RWPE2 (cell line): ENCODE measurements around the gene PRKACB.

Experiments
- ATAC-seq: fragments of 200-7000 bp; cut with Tn5 transposase; 3 replicates; pipeline ENCODE4 v1.9.1; 2021; ENCODE audit warnings: low read depth
- DNase-seq: peaks from one replicate; pipeline ENCODE4 v3.0.0-alpha.2; 2020; ENCODE audit warnings: low spot score
- H3K27ac ChIP-seq: fragments of 450-650 bp; 2 replicates; pipeline ENCODE4 v1.5.1; 2017; ENCODE audit warnings: mild to moderate bottlenecking; ENCODE audit not compliant: poor library complexity, severe bottlenecking
- H3K27me3 ChIP-seq: fragments of 250-450 bp; sonication (Bioruptor Pico); 2 replicates; pipeline ENCODE4 v1.5.1; 2021; ENCODE audit warnings: mild to moderate bottlenecking, moderate library complexity; ENCODE audit not compliant: insufficient read depth, poor library complexity, severe bottlenecking
- H3K36me3 ChIP-seq: fragments of 250-450 bp; sonication (Bioruptor Pico); 2 replicates; pipeline ENCODE4 v1.5.1; 2020; ENCODE audit warnings: low read depth, mild to moderate bottlenecking, moderate library complexity
- H3K4me1 ChIP-seq: fragments of 250-450 bp; sonication (Bioruptor Pico); 2 replicates; pipeline ENCODE4 v1.5.1; 2021; ENCODE audit warnings: mild to moderate bottlenecking, moderate library complexity; ENCODE audit not compliant: insufficient read depth, poor library complexity, severe bottlenecking
- H3K4me3 ChIP-seq: fragments of 250-450 bp; sonication (Bioruptor Pico); 2 replicates; pipeline ENCODE4 v1.5.1; 2021; ENCODE audit warnings: mild to moderate bottlenecking, moderate library complexity; ENCODE audit not compliant: severe bottlenecking
- H3K9me3 ChIP-seq: fragments of 250-450 bp; sonication (Bioruptor Pico); 2 replicates; pipeline ENCODE4 v1.5.1; 2021; ENCODE audit warnings: mild to moderate bottlenecking, moderate library complexity; ENCODE audit not compliant: severe bottlenecking
- CTCF ChIP-seq: fragments of 450-650 bp; IDR thresholded peaks from one replicate; pipeline ENCODE4 v1.5.1; 2017; ENCODE audit warnings: mild to moderate bottlenecking, moderate library complexity; ENCODE audit not compliant: poor library complexity, severe bottlenecking

The PRKACB gene

DNA sequence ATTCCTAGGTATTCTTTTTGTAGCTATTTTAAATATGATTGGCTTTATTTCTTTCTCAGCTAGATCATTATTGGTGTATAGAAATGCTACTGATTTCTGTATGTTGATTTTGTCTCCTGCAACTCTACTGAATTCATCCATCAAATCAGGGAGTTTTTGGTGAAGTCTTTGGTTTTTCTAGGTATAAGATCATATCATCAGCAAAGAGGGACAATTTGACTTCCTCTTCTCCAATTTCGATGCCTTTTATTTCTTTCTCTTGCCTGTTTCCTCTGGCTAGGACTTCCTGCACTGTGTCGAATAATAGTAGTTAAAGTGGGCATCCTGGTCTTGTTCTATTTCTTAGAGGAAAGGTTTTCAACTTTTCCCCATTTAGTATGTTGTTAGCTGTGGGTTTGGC, 27.5 kb upstream of the PRKACB start:
- ATAC-seq: no peak
- H3K36me3 ChIP-seq: no peaks in the 10 kb centered on the region
- no peak for TF ChIP-seq CTCF

GRCh38 chr1:84117868-84118267, 26.2 kb upstream of the PRKACB start:
- Histone ChIP-seq H3K27me3 (no peaks in the 10 kb centered on the region), H3K36me3 (no peaks in the 10 kb centered on the region), H3K9me3 (peaks cover 1% of the 10 kb centered on the region), H3K27ac (no peak overlapping the region), H3K4me3 (no peak overlapping the region), H3K4me1 (no peaks in the 10 kb centered on the region)
- no peak for TF ChIP-seq CTCF
- ATAC-seq (no peak), DNase-seq (no peak)

More for the DNA sequence above, 27.5 kb upstream of the PRKACB start:
- no peaks in the 10 kb centered on the region for H3K4me1 ChIP-seq
- no peak for DNase-seq
- peaks cover 1% of the 10 kb centered on the region for H3K9me3 ChIP-seq
- H3K27me3 ChIP-seq: no peaks in the 10 kb centered on the region
- no peak overlapping the region for H3K27ac ChIP-seq
- no peak overlapping the region for H3K4me3 ChIP-seq

DNA sequence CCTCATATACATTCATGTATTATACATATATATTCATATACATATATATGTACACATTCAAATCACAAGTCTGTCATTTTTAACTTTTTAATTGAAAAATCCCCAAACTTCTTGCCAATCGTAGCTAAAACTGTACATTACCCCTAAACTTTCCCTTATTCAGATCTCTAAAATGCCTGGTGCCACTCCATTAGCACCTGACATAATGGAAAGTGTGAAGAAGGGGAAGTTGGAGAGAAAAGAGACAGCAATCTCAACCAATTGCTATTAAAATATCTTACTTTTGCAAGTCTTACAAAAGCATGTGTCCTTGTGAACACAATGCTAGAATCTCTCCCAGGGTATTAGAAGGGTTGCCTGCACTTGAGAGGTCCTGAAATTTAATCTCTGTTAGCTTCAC, 22.7 kb upstream of the PRKACB start:
- no peaks in the 10 kb centered on the region for H3K27me3 ChIP-seq
- no peak for TF ChIP-seq CTCF
- H3K27ac ChIP-seq: no peak overlapping the region
- ATAC-seq: no peak
- H3K4me1 ChIP-seq: no peaks in the 10 kb centered on the region
- DNase-seq: no peak
- no peak overlapping the region for H3K4me3 ChIP-seq
- H3K36me3 ChIP-seq: no peaks in the 10 kb centered on the region
- H3K9me3 ChIP-seq: peaks cover 1% of the 10 kb centered on the region

GRCh38 chr1:84122780-84123382, 21.2 kb upstream of the PRKACB start:
- TF ChIP-seq CTCF: peak; percentile 88
- no peaks in the 10 kb centered on the region for H3K9me3 ChIP-seq
- H3K27me3 ChIP-seq: no peaks in the 10 kb centered on the region
- DNase-seq (no peak), ATAC-seq (peak; percentile 65; the same call in 1 of the 3 replicates)
- H3K4me1 ChIP-seq: no peaks in the 10 kb centered on the region
- H3K27ac ChIP-seq: no peak overlapping the region
- no peak overlapping the region for H3K4me3 ChIP-seq
- H3K36me3 ChIP-seq: no peaks in the 10 kb centered on the region

- DNase-seq: no peak
- Histone ChIP-seq H3K27ac (no peak overlapping the region), H3K4me3 (no peak overlapping the region), H3K4me1 (no peaks in the 10 kb centered on the region), H3K36me3 (no peaks in the 10 kb centered on the region), H3K27me3 (no peaks in the 10 kb centered on the region), H3K9me3 (no peaks in the 10 kb centered on the region)
- ATAC-seq: no peak
- no peak for TF ChIP-seq CTCF
These were observed 10.6 kb upstream of the PRKACB start for GRCh38 chr1:84133479-84133878.
